GM23248 (cell line): ENCODE measurements around the gene LARP4B.

Source experiments
- EZH2 ChIP-seq: fragments of 200-600 bp; sonication (generic); IDR thresholded peaks from 2 replicates; pipeline ENCODE4 v1.6.1; 2018; ENCODE audit warnings: antibody characterized with exemption, mild to moderate bottlenecking; ENCODE audit not compliant: insufficient read depth, poor library complexity, severe bottlenecking
- EZH2phosphoT487 ChIP-seq: fragments of 200-600 bp; sonication (generic); IDR thresholded peaks from 2 replicates; pipeline ENCODE4 v1.6.1; 2018; ENCODE audit warnings: antibody characterized with exemption, moderate library complexity, mild to moderate bottlenecking, low read depth; ENCODE audit not compliant: insufficient read depth

DNA sequence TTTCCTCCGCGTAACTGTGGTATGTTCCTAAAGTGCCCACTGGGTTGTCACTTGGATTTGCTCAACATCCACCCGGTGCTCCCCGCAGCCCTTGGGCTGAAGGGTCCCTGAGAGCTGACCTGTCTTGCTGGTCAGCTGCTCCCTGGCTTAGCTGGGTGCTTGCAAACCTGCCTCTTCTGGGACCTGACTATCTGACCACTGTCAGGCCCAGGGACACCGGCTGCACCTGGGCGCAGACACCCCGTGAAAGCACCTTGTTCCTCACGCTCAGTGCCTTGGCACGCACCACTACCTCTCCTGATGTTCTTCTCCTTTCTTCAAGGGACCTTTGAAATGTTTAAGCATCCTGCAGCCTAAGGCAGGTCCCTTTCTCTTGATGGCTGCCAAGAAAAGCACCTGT lies 26.6 kb upstream of the LARP4B start:
- TF ChIP-seq EZH2 (no peak), EZH2phosphoT487 (no peak)
